GM18498 (cell line): Measurements from ENCODE around the gene HOXA7.

Source experiments
- ATAC-seq: cut with Tn5 transposase; IDR thresholded peaks from one replicate; pipeline ENCODE4 v1.9.1; 2021; ENCODE audit warnings: mild to moderate bottlenecking, moderate library complexity; ENCODE audit not compliant: unreplicated experiment

The HOXA7 gene

DNA sequence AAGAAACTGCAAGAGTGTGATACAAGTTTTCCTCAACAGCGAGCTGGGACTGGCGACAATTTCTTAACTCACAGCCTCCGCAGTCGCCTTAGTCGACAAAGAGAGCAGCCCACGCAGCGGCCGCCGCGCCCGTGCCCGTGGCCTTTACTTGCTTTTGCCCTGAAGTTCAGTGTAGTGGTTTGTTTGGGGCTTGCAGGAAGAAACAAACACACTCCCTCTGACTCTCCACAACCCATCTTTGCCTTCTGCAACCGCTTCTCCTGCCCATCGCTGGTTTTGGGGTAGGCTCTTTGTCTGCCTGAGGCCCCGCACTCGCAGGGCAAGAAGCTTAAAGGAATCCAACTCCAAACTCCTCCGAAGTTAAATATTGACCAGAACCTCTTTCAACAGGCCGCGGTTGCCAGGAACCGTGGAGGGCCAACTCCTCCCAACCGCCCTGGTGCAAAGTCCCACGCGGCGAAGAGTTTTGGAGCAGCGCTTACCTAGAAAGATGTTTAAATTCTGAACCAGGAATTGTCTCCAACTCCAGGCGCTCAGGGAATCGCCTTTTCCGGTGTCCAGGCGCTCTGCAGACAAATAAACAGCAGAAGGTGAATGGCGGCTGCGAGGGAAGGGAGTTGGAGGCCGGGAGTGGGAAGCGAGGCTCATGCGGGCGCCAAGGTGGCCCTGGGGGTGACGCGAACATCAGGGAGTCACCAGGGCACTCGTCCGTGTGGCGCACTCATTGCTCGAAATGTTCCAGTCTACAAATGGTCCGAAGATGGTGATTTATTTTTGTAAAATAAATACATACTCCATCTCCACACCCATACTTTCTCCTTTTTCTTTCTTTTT is 34.2 kb downstream of the HOXA7 start:
- no peak for ATAC-seq

DNA sequence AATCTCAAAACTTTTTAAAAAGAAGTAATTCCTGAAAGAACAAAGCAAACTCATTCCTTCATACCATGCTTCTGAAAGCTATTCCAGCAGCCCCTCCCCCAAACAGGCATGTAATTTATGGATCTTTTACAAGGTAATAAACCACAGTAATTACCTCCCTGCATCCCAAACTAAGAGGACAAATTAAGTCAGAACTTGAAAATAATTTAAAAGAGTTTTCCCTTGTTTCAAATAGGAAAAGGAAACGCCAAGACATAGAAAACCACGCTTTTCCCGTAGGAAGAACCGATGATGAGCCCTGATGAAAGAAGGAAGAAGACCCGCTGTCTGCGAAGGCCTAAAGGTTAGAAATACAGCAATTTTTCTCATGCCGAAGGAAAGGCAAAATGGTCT is 34.8 kb downstream of the HOXA7 start:
- ATAC-seq: no peak

DNA sequence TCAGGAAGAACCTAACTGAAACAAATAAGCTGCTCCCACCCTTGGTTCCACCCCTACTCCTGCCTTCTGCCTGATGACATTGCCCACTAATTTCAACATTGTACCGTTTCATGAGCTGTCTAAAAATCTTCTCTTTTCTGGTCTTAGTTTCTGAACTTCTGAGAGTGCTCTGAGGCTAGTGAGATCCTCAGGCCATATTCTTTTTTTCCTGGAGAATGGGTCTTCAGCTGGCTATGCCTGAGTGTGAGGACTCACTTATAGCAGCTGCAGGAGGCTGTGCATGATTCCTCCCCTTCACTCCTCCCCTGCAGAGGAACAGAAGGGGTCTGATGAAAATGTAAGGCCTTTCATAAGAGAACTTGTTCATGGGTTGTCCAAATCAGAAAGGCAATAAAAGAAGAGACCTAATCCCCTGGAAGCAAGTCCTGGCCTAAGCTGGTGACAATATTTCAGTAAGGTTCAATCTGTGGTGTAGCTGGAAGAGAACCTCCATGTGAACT is 37.0 kb downstream of the HOXA7 start:
- ATAC-seq: no peak

DNA sequence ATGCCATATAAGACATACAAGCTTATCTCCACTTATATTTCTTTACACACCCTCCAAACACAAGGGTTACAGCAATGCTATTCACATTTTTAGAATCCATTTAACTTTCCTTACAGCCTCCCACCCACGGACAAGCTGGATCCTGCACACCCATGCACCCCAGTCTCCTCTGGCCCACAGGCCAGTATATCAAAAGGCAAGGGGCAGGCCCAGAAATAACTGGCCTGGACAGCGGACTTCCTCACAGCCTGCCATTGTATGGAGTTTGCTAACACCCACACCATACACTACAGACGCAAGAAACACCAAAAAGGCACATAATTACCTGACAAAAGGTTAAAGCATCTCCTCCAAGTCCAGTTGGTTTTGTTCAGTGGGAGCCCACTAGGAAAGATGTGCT is 37.9 kb downstream of the HOXA7 start:
- no peak for ATAC-seq

DNA sequence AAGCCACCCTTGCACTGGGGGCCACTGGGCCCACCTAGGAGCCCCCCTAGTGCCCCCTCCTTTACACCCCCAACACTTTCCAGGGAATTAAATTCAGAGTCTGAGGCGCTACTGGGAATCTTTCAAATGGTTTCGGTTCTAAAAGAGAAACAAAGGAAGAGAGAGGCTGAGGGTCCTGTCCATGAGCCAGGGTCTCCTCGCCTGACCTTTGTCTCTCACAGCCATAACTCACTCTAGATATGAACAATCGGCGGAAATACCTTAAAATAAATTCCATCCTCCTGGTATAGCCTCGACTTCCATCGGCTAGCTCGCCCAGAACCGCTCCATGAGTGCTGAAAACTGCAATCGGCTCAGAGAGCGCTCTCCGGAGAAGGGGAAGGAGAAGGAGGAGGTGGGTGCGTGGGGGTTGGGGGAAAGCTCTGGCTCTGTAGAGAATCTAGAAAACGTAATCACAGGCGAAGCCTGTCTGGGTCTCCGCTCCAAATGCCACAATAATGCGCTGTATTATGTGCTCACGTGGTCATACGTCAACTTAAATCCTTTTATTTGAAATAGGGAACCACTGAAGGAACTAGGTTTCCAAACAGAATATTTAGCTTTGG is 38.5 kb downstream of the HOXA7 start:
- ATAC-seq: no peak

DNA sequence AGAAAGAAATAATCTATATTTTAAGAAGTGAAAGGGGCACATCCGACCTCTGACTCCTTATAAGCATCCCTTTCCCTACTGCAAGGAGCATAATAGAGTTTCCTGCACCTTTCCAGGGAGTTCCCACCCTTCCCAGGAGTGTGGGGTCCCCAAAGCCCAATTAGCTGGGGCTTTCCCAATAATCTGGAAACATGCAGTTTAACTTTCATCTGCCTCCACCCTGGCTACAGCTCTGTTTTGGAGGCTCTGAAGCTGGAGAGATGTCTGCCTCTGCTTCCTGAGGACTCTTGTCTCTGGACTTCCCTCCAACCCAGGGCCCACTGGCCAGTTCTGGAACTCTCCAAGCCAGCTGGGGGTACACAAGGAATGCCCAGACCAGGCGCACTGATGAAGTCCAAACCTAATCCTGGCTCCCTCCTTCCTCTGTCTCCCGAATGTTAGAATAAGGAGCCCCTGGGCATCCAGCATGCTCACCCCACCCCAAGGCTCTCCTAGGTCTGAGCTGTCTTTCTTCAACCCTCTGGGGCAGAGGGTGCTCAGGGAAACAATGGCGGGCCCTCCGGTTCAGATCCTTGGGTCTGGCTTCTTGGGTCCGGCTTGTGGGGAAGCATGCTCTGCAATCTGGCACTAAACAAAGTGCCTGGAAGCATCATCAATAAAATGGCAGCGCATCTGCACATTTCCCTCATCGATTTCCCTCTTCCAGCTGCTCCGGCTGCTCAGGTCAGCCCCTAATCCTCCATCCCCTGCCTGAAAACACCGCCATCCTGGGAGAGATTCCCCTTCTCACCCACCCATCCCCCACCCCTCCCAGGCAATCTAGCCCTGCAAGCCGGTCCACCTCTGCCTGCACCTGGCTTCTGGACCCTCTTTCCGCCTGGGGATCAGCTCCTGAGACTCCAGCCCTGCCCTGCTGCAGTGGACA is 39.3 kb downstream of the HOXA7 start:
- no peak for ATAC-seq

DNA sequence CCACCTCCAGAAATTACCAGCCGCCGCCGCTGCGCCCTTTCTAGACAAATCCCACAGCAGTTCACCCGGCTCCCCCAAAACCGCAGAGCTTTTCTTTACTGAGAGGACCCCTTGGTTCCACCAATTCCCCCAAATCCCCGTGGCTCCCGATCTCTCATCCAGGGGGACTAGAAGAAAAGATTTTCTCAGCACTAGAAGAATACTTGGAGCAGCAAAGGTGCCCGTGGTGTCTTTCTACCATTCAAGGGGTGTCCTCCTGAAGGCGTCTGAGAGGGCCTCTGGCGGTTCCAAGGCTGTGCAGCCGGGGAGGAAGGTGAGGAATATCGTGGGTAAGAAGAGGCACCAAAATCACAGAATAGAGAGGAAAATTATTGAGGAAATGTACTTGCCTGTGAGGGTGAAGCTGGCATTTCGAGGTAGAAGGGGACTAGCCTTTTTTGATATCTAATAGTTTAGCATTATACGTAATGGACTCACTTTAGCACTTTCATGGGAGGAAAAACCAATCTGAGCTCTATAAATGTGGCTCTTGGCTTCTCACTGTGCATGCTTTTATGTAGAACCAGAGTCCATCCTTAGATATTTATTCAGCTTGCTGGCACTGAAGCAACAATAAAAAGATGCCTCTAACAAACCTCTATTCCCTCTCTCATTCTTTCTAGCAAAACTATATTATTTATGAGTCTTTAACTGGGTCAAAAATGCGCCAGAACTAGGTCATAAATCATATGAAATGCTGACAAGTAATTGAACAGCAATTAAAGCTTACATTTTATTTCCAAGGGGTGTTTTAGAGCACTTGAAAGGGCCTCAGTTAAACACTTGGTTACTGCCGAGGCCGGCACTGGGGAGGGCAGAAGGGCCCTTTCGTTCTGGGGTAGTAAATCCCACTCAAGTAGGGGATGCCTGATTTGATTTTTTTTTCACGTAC is 40.2 kb downstream of the HOXA7 start:
- ATAC-seq: no peak

DNA sequence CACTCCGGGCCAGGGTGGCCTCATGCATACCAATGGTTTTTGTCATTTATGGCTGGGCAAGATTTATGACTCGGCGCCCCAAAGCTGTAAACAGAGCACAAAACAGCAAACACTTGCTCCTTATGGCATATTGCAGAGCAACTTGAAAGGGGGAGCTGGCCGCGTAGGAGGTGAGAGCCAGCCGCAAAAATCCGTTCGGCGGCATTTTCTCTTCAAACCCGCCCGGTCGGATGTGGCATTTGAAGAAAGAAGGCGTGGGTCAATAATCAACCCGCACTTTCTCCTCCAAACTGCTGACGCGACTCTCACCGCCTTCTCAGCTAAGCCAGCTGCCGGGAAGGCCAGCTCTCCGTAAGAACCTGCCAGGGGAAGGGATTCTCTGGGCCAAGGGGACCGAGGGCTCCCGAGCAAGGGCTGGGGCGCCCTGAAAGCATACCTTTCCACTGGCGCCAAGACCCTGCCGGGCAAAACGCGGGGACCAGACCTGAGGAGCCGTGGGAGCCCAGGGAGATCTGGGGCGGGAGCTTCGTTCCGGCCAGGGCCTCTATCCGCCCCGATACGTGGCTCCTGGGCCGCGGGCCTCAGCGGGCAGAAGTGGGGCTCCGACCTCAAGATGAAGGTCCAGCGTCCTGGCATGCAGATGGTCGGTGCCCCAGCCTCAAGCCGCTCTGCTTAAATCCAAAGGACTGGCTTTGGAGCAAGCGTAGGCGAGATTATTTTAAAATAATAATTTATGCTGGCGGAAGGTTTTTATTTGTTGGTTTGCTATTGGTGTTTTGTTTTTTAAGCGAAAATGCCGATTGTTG is 41.1 kb downstream of the HOXA7 start:
- ATAC-seq: no peak

DNA sequence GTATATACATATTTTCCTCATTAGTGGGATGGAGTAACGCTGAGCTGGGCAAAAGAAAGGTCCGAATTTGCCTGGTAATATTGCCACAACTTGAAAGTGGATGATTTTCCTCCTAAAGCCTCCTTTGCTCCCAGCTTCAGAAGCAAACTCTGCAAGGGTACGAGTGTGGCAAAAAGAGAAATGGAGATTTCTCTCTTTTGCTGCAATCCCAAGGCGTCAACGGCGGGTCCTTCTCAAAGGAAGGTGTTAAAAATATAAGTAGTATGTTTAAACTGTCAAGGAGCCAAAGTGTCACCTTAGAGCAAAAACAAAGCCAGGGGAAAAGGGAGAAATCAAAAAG is 41.6 kb downstream of the HOXA7 start:
- no peak for ATAC-seq

DNA sequence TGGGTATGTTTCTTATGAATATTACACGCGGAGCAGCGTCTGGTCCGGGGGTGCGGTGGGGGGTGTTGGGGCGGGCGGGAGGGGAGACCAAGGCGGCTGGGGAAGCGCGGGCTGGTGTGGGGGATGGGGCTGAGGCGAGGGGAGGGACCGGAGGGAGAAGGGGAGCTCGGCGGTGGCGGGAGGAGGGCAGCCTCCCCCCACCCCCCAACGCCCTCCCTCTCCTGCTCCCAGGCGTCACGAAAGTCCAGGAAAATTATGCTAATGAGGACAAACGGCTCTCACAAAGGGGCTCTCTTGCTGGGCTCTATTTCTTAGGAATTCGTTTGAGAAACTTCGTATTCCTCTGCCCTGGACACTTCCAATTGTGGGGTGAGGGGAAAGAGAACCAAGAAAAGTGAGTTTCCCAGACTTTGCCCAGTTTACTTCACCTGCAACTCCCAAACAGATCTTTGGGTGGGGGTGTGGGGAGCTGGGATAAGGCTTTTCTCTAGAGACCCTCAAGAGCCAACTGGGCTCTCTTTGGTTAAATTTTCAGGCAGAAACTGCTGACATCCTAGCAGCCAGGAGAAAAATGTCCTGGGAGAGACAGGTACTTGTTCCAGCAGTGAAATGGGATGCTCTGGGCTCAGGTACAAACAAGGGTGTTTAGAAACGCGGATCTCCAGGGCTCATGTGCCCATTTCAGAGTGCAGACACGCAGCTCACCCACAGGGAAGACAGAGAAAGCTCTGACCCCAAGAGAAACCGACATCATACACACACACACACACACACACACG is 42.3 kb downstream of the HOXA7 start:
- ATAC-seq: no peak

DNA sequence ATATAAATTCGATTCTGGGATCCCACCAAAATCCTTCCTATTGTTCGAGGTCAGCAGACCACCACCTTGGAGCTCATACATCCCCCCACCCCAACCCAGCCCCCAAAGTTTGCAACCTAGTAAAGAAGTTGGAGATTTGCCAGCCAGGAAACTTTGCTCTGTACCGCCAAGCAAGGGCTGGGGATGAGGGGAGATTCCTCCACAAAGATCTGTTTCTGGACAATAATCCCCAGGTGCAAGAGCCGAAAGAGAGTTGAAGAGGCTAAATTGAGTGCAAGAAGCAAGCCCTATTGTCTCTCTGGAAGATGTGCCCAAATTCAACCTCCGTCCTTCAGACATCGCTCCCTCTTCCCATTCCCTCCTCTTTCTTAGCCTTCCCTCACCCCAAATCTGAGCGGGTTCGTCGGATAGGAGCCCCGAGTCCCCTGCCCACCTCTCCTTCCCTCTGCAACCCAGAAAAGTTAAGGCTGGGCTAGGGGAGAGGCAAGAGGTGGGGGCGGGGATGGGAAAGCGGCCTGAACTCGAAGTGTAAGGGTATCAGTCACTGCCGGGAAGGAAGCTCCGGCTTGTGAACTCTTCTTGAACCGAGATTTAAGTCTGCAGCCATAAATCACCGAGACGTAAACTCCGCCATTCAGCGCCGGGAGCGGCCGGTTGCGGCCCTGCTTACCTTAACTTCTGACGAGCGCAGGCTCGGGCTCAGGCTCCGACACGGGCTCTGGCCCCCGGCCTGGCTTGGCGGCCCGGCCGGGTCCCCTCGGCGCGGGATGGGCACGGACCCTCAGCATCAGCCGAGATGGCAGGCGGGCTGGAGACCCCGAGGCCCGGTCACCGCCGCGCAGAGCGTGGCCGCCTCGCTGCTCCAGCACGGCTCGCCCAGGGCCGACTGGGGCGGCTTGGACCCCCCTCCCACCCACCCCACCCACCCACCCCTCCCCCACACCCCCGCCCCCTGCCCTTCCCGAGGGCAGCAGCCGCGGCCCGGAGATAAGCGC is 43.2 kb downstream of the HOXA7 start:
- no peak for ATAC-seq

DNA sequence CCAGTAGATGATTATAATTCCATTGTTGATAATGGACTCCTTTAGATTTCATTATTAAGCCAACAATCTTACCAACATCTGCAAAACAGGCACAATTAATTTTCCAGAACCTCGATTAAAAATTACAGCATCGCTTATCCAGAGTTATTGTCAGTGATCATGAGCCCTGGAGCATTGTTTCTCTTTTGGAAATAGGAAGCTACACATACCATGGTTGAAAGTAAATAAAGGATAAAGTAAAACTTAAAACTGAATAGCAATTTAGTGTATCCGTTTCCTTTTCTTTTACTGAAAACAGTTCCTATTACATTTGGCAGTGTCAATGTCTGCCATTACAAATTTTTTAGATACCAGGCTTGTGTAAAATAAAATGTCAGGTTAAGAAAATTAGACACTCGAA is 44.1 kb downstream of the HOXA7 start:
- no peak for ATAC-seq

DNA sequence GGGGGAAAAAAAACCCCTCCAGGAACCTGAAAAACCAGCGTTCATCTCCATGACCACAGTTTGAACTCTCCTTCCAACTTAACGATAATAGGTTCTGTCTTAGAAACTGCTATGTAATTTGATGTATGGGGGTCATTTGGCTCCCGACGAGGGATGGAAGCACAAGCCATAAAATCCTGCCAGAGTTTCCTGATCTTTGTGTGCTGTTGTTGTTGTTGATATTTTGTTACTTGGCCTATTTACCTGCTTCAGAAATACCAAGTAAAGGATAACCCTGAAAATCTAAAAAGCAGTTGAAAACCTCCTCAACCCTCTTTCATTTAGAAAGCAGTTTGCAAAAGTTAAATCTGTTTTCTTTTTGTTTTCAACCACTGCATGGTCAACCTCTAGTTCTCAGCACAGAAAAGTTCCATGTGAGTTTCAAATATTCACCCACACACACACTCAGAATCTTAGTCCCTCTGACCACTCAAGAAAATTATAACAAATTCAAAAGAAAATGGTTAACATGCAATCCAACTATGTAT is 44.7 kb downstream of the HOXA7 start:
- ATAC-seq: no peak

DNA sequence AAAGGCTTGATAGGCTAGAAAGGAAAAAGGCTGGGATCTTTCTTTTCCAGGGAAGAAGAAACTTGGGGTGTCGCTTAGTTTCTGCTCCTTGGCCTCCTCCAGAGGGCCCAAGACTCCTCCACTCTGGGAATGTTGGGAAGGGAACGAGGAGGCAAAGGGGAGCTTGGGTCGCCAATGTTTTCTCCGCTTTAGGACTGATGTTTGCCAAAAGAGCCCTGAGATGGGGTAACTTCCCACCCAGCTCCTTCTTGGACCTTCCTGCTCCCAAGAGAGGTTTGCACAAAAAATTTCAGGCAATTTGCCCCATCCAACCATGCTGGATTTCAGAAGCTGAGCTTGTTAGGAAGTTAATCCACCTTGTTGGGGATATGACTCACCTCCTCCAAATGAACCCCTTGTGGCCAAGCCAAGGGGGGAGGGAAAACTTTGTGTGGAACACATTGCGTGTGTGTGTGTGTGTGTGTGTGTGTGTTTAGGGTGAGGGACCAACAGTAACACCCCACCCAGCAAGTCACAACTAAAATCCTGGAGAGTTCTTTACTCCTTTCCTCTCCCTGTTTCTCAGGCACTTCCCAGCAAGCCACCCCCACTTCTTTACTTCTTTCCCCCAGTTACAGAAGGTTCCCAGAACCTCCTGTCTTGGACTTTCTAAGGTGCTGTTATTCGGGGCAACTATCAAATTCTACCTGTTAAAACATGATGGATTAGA is 45.3 kb downstream of the HOXA7 start:
- ATAC-seq: no peak

DNA sequence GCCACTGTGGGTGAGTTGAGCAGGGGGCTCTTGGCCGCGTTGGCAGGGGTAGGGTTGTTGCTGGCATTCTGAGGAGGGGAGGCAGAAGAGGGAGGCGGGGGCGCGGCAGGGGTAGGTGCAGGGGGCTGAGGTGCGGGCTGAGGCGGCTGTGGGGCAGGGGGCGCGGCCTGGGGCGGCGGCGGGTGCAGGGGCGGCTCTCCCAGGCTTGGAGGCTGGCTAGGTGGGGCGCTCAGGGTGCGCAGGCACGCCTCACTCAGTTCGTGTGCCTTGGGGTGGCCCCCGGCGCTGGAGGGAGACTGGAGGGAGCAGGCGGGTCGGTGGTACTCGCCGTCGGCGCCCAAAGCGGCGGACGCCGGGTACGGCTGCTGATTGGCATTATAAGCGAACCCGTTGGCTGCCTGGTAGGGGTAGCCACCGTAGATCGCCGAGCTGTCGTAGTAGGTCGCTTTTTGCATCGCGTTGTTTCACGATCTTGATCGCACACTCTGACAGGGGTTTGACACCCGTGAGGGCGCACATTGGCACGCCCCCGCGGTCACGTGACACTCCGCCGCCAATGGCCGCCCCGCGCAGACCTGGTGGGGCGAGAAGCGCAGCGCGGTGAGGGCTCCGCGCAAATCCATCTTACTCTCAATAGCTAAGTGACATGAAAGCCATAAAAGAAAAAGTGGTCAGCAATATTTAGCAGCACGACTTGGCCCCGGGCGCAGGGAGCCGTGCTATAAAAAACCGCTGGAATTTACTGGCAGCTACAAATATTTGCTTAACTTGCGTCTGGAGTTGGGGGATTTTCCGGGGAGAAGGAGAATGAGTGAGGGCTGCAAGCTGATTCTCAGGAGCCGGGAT is 46.1 kb downstream of the HOXA7 start:
- no peak for ATAC-seq
